DOHH2 (cell line): ENCODE results near the gene PPP1R14B.

Experiments used
- H3F3A ChIP-seq: fragments of 200-600 bp; sonication (generic), shearing (Covaris generic); 2 replicates; pipeline ENCODE4 v1.6.0; 2016; ENCODE audit warnings: antibody characterized with exemption, mild to moderate bottlenecking; ENCODE audit not compliant: control insufficient read depth, insufficient read depth
- H3K27ac ChIP-seq: fragments of 200-600 bp; sonication (generic); 2 replicates; pipeline ENCODE4 v1.5.1; 2014; ENCODE audit warnings: low read depth, mild to moderate bottlenecking, low read length, moderate library complexity
- H3K27me3 ChIP-seq: fragments of 200-600 bp; sonication (generic); 2 replicates; pipeline ENCODE4 v1.6.1; 2014; ENCODE audit warnings: mild to moderate bottlenecking, low read length, mixed read lengths; ENCODE audit not compliant: control insufficient read depth
- H3K36me3 ChIP-seq: fragments of 200-600 bp; sonication (generic); 2 replicates; pipeline ENCODE4 v1.6.1; 2014; ENCODE audit warnings: mild to moderate bottlenecking, low read length, moderate library complexity, mixed read lengths; ENCODE audit not compliant: control insufficient read depth
- H3K4me1 ChIP-seq: fragments of 200-600 bp; sonication (generic); 2 replicates; pipeline ENCODE4 v1.6.1; 2014; ENCODE audit warnings: mild to moderate bottlenecking, low read length, mixed read lengths; ENCODE audit not compliant: control insufficient read depth
- H3K4me2 ChIP-seq: fragments of 200-600 bp; sonication (generic); 2 replicates; pipeline ENCODE4 v1.6.0; 2014; ENCODE audit warnings: mild to moderate bottlenecking, low read length, moderate library complexity
- H3K4me3 ChIP-seq: fragments of 200-600 bp; sonication (generic); 2 replicates; pipeline ENCODE4 v1.5.1; 2014; ENCODE audit warnings: mild to moderate bottlenecking, low read length, mixed read lengths
- H3K79me2 ChIP-seq: fragments of 200-600 bp; sonication (generic); 2 replicates; pipeline ENCODE4 v1.6.1; 2014; ENCODE audit warnings: mild to moderate bottlenecking, low read length, mixed read lengths; ENCODE audit not compliant: control insufficient read depth
- H3K9me2 ChIP-seq: fragments of 200-600 bp; sonication (generic); replicated peaks from 2 replicates; pipeline ENCODE4 v1.6.1; 2014; ENCODE audit warnings: mild to moderate bottlenecking, low read length, mixed read lengths; ENCODE audit not compliant: control insufficient read depth
- H3K9me3 ChIP-seq: fragments of 200-600 bp; sonication (generic); 2 replicates; pipeline ENCODE4 v1.6.1; 2014; ENCODE audit warnings: antibody characterized with exemption, low read length, mixed read lengths; ENCODE audit not compliant: control insufficient read depth, insufficient read depth
- H4K20me1 ChIP-seq: fragments of 200-600 bp; sonication (generic); 2 replicates; pipeline ENCODE4 v1.6.0; 2014; ENCODE audit warnings: low read depth, mild to moderate bottlenecking, antibody characterized with exemption, low read length, moderate library complexity; ENCODE audit not compliant: control insufficient read depth, insufficient read depth
- EZH2phosphoT487 ChIP-seq: fragments of 200-600 bp; sonication (generic); IDR thresholded peaks from 2 replicates; pipeline ENCODE4 v1.6.1; 2017; ENCODE audit warnings: borderline replicate concordance, mild to moderate bottlenecking, antibody characterized with exemption, low read length, moderate library complexity, mixed read lengths
- TF ChIP-seq, protein P1 (sequence below): fragments of 200-600 bp; sonication (generic); IDR thresholded peaks from one replicate; pipeline ENCODE4 v1.5.1; 2014; ENCODE audit warnings: antibody characterized with exemption, mild to moderate bottlenecking, low read depth, low read length; ENCODE audit not compliant: poor library complexity, severe bottlenecking

Gene PPP1R14B

DNA sequence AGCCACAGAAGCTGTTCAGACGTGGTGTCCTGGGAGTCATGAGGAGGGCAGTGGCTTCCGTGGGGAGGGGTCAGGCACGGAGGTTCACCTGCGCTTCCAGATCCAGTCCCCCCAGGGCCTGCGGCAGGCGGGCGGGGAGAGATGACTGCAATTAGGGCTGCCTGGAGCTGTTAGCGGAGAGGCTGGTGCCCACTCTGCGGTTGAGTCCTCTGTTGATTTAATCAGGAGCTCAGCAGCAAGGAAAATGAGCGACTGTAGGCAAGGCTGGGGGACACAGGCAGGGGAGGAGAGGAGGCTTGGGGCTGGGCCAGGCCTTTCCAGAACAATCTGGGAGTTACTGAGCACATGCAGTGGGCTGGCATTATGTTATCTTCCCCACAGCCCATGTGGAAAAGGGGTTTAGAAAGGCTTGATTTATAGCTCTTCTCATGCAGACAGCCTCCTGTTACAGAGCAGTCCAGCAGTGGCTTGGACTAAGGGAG lies 17.7 kb upstream of the PPP1R14B start:
- H3K9me3 ChIP-seq: no peaks in the 10 kb centered on the region
- no peaks in the 10 kb centered on the region for H3K9me2 ChIP-seq
- H3K4me1 ChIP-seq: peaks cover 14% of the 10 kb centered on the region
- H4K20me1 ChIP-seq: no peaks in the 10 kb centered on the region
- peaks cover 1% of the 10 kb centered on the region; the same call in 1 of the 2 replicates for H3F3A ChIP-seq
- H3K4me2 ChIP-seq: no peak overlapping the region
- no peak overlapping the region for H3K27ac ChIP-seq
- H3K4me3 ChIP-seq: no peak overlapping the region
- TF ChIP-seq, protein P1, sequence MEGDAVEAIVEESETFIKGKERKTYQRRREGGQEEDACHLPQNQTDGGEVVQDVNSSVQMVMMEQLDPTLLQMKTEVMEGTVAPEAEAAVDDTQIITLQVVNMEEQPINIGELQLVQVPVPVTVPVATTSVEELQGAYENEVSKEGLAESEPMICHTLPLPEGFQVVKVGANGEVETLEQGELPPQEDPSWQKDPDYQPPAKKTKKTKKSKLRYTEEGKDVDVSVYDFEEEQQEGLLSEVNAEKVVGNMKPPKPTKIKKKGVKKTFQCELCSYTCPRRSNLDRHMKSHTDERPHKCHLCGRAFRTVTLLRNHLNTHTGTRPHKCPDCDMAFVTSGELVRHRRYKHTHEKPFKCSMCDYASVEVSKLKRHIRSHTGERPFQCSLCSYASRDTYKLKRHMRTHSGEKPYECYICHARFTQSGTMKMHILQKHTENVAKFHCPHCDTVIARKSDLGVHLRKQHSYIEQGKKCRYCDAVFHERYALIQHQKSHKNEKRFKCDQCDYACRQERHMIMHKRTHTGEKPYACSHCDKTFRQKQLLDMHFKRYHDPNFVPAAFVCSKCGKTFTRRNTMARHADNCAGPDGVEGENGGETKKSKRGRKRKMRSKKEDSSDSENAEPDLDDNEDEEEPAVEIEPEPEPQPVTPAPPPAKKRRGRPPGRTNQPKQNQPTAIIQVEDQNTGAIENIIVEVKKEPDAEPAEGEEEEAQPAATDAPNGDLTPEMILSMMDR: no peak
- TF ChIP-seq EZH2phosphoT487: no peak
- H3K79me2 ChIP-seq: peaks cover 10% of the 10 kb centered on the region
- no peaks in the 10 kb centered on the region for H3K27me3 ChIP-seq
- H3K36me3 ChIP-seq: peaks cover 34% of the 10 kb centered on the region

GRCh38 chr11:64263947-64264317 lies 17.2 kb upstream of the PPP1R14B start:
- Histone ChIP-seq H4K20me1 (no peaks in the 10 kb centered on the region), H3K4me2 (no peak overlapping the region)

DNA sequence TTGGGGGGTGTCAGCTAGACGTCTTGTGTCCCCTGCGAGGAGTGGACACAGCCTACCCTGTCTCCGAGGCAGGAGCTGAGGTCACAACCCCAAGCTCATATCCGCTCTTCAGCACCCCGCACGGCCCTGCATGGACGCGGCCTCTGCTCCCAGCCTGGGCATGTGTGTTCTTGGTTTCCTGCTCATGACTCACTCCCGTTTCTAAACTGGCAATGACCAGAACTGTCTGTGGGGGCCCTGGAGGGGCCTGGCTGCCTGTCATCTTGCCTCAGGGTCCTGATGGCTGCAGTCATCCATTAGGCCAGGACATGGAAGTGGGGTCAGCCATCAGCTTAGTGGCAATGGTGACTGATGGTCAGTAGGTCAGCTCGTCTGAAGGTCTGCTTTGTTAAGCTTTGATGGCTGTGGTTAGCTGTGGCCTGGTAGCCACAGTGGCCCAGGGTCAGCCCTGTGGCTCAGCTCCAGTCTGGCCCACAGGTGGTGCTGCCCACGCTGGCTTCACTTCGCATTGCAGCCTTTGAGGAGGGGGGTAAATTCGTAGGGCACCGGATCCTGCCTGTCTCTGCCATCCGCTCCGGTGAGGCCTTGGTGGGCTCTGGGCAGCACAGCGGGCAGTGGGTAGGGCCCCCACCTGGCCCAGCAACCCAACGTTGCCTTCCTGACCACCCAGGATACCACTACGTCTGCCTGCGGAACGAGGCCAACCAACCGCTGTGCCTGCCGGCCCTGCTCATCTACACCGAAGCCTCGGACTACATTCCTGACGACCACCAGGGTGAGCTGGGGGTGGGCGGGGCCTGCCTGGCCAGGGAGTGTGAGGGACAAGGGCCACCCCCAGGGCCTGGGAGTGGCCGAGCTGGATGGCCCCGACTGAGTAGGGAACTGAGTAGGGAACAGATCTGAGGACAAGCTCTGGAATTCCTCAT lies 16.5 kb upstream of the PPP1R14B start:
- no peaks in the 10 kb centered on the region for H3K9me3 ChIP-seq
- no peak for TF ChIP-seq EZH2phosphoT487
- TF ChIP-seq, protein P1: no peak
- no peak overlapping the region for H3K27ac ChIP-seq
- no peaks in the 10 kb centered on the region for H3F3A ChIP-seq
- no peaks in the 10 kb centered on the region for H3K9me2 ChIP-seq
- H3K27me3 ChIP-seq: no peaks in the 10 kb centered on the region
- peaks cover 7% of the 10 kb centered on the region for H3K4me1 ChIP-seq
- no peak overlapping the region for H3K4me2 ChIP-seq
- peaks cover 37% of the 10 kb centered on the region for H3K36me3 ChIP-seq
- H3K4me3 ChIP-seq: no peak overlapping the region
- H3K79me2 ChIP-seq: peaks cover 1% of the 10 kb centered on the region
- no peaks in the 10 kb centered on the region for H4K20me1 ChIP-seq

More at GRCh38 chr11:64263947-64264317, 17.2 kb upstream of the PPP1R14B start:
- H3K27ac ChIP-seq: no peak overlapping the region
- peaks cover 35% of the 10 kb centered on the region for H3K36me3 ChIP-seq
- no peaks in the 10 kb centered on the region for H3K9me2 ChIP-seq
- no peak for TF ChIP-seq EZH2phosphoT487
- TF ChIP-seq, protein P1: no peak
- H3K79me2 ChIP-seq: peaks cover 8% of the 10 kb centered on the region
- no peaks in the 10 kb centered on the region for H3F3A ChIP-seq
- H3K27me3 ChIP-seq: no peaks in the 10 kb centered on the region
- H3K4me1 ChIP-seq: peaks cover 13% of the 10 kb centered on the region
- H3K4me3 ChIP-seq: no peak overlapping the region
- no peaks in the 10 kb centered on the region for H3K9me3 ChIP-seq
